RWPE2 (cell line): ENCODE data around the gene C1orf122.

Source experiments
- ATAC-seq: fragments of 200-7000 bp; cut with Tn5 transposase; 3 replicates; pipeline ENCODE4 v1.9.1; 2021; ENCODE audit warnings: low read depth
- DNase-seq: peaks from one replicate; pipeline ENCODE4 v3.0.0-alpha.2; 2020; ENCODE audit warnings: low spot score
- H3K27ac ChIP-seq: fragments of 450-650 bp; 2 replicates; pipeline ENCODE4 v1.5.1; 2017; ENCODE audit warnings: mild to moderate bottlenecking; ENCODE audit not compliant: poor library complexity, severe bottlenecking
- H3K27me3 ChIP-seq: fragments of 250-450 bp; sonication (Bioruptor Pico); 2 replicates; pipeline ENCODE4 v1.5.1; 2021; ENCODE audit warnings: mild to moderate bottlenecking, moderate library complexity; ENCODE audit not compliant: insufficient read depth, poor library complexity, severe bottlenecking
- H3K36me3 ChIP-seq: fragments of 250-450 bp; sonication (Bioruptor Pico); 2 replicates; pipeline ENCODE4 v1.5.1; 2020; ENCODE audit warnings: low read depth, mild to moderate bottlenecking, moderate library complexity
- H3K4me1 ChIP-seq: fragments of 250-450 bp; sonication (Bioruptor Pico); 2 replicates; pipeline ENCODE4 v1.5.1; 2021; ENCODE audit warnings: mild to moderate bottlenecking, moderate library complexity; ENCODE audit not compliant: insufficient read depth, poor library complexity, severe bottlenecking
- H3K4me3 ChIP-seq: fragments of 250-450 bp; sonication (Bioruptor Pico); 2 replicates; pipeline ENCODE4 v1.5.1; 2021; ENCODE audit warnings: mild to moderate bottlenecking, moderate library complexity; ENCODE audit not compliant: severe bottlenecking
- H3K9me3 ChIP-seq: fragments of 250-450 bp; sonication (Bioruptor Pico); 2 replicates; pipeline ENCODE4 v1.5.1; 2021; ENCODE audit warnings: mild to moderate bottlenecking, moderate library complexity; ENCODE audit not compliant: severe bottlenecking
- CTCF ChIP-seq: fragments of 450-650 bp; IDR thresholded peaks from one replicate; pipeline ENCODE4 v1.5.1; 2017; ENCODE audit warnings: mild to moderate bottlenecking, moderate library complexity; ENCODE audit not compliant: poor library complexity, severe bottlenecking

C1orf122 gene

GRCh38 chr1:37797750-37798345, 9.7 kb upstream of the C1orf122 start:
- ATAC-seq (no peak), DNase-seq (no peak)
- H3K27me3 ChIP-seq: peaks cover 8% of the 10 kb centered on the region
- no peak overlapping the region for H3K27ac ChIP-seq
- no peaks in the 10 kb centered on the region for H3K4me1 ChIP-seq
- no peaks in the 10 kb centered on the region for H3K9me3 ChIP-seq
- TF ChIP-seq CTCF: no peak
- peaks cover 16% of the 10 kb centered on the region for H3K36me3 ChIP-seq
- no peak overlapping the region for H3K4me3 ChIP-seq

GRCh38 chr1:37802439-37802838, 5.2 kb upstream of the C1orf122 start:
- H3K4me1 ChIP-seq: no peaks in the 10 kb centered on the region
- no peak overlapping the region for H3K27ac ChIP-seq
- no peak for TF ChIP-seq CTCF
- DNase-seq (no peak), ATAC-seq (no peak)
- H3K9me3 ChIP-seq: no peaks in the 10 kb centered on the region
- no peaks in the 10 kb centered on the region for H3K27me3 ChIP-seq
- H3K36me3 ChIP-seq: peaks cover 58% of the 10 kb centered on the region
- H3K4me3 ChIP-seq: no peak overlapping the region

DNA sequence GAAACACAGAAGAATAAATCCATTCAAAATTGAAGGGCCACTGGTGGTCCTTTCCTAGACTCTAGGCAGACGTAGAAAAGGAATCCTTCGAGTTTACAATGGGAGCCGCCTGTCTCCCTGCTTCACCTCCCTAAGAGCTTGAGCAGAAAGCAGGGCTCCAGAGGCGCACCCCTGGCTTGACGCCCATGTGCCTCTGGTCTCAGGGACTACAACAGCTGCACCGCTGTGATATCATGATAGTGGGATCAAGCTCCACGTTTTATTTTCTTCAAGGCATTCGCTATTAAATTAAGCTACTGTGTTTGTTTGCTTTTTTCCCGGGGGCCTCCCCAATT, 403 bp upstream of the C1orf122 start:
- no peak for TF ChIP-seq CTCF
- ATAC-seq (no peak), DNase-seq (no peak)
- Histone ChIP-seq H3K36me3 (peaks cover 57% of the 10 kb centered on the region), H3K27ac (peak overlapping the region; percentile 65), H3K4me1 (peaks cover 3% of the 10 kb centered on the region), H3K4me3 (peak overlapping the region; percentile 96), H3K9me3 (no peaks in the 10 kb centered on the region), H3K27me3 (no peaks in the 10 kb centered on the region)

DNA sequence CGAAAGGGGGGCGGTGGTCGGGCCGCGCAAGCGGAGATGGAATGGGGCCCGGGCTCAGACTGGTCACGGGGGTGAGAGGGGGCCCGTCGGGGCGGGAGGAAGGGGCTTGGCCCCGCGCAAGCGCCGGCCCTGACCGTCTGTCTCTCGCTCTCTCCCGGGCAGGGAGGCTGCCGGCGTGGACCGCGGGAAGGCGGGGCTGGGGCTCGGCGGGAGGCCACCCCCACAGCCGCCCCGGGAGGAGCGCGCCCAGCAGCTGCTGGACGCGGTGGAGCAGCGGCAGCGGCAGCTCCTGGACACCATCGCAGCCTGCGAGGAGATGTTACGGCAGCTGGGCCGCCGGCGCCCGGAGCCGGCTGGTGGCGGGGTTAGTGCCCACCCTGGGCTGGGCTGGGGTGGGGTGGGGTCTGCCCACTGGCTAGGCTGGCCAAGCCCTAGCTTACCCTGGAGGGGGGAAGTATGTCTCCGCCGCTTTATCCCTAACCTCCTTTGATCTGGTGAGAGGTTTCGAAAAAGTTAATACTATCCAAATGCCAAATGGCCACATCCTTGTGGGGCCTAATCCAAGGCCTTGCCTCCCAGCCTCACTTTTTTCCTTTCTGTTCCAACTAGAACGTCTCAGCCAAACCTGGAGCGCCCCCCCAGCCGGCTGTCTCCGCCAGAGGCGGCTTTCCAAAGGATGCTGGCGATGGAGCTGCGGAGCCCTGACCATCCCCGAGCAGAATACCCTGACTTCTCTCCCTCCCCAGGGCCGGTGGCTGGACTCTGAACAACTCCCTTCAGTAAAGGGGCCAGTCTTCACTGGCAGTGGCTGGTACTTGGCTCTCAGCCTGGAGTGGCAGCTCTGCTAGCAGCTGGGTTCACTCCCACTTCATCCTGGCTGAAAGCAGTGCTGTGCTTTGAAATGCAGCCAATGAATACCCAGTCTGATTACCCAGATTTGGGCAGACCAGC, 1.1 kb downstream of the C1orf122 start:
- Histone ChIP-seq H3K36me3 (peaks cover 43% of the 10 kb centered on the region), H3K27ac (peak overlapping the region; percentile 65), H3K4me1 (peaks cover 3% of the 10 kb centered on the region), H3K9me3 (no peaks in the 10 kb centered on the region), H3K4me3 (peak overlapping the region; percentile 96), H3K27me3 (no peaks in the 10 kb centered on the region)
- DNase-seq (peak; percentile 56), ATAC-seq (peak; percentile 78)
- peak; percentile 10 for TF ChIP-seq CTCF

GRCh38 chr1:37809942-37810341, 2.4 kb downstream of the C1orf122 start:
- no peaks in the 10 kb centered on the region for H3K27me3 ChIP-seq
- DNase-seq (no peak), ATAC-seq (no peak)
- peaks cover 3% of the 10 kb centered on the region for H3K4me1 ChIP-seq
- no peak overlapping the region for H3K4me3 ChIP-seq
- no peak for TF ChIP-seq CTCF
- H3K36me3 ChIP-seq: peaks cover 36% of the 10 kb centered on the region
- H3K27ac ChIP-seq: peak overlapping the region; percentile 65
- no peaks in the 10 kb centered on the region for H3K9me3 ChIP-seq
